Measurements from ENCODE around the gene PSMD2.

DNA sequence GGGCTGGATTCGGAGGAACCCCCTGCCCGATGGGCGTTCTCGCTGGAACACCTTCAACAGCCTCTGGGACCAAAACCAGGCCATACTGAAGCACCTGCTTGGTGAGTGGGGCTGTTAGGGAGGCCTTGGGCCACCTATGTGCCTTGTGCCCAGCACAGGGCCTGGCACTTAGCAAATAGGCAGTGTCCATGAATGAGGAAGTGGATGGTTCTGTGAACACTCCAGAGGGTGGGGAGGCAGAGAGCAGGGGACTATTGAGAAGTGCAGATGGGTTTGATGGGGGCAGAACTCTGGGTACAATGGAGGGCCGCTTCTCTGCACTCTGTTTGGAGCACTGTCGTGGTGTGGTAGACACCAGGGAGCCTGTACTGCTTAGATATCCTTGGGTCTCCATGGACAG is 21.7 kb upstream of the PSMD2 start:
- TF ChIP-seq, protein P1, sequence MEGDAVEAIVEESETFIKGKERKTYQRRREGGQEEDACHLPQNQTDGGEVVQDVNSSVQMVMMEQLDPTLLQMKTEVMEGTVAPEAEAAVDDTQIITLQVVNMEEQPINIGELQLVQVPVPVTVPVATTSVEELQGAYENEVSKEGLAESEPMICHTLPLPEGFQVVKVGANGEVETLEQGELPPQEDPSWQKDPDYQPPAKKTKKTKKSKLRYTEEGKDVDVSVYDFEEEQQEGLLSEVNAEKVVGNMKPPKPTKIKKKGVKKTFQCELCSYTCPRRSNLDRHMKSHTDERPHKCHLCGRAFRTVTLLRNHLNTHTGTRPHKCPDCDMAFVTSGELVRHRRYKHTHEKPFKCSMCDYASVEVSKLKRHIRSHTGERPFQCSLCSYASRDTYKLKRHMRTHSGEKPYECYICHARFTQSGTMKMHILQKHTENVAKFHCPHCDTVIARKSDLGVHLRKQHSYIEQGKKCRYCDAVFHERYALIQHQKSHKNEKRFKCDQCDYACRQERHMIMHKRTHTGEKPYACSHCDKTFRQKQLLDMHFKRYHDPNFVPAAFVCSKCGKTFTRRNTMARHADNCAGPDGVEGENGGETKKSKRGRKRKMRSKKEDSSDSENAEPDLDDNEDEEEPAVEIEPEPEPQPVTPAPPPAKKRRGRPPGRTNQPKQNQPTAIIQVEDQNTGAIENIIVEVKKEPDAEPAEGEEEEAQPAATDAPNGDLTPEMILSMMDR (IDR thresholded peaks at IDR 0.05): no peak
- TF ChIP-seq POLR2A (IDR thresholded peaks at IDR 0.05): no peak
